ENCODE data around the gene NSG1. TPM values are rescaled to one million over a fixed set of nuclear protein-coding genes. Genes with fewer than 3 reads are reported as not detected.

Gene NSG1
- total RNA-seq, 1 donor from 2014 or later = not detected

DNA sequence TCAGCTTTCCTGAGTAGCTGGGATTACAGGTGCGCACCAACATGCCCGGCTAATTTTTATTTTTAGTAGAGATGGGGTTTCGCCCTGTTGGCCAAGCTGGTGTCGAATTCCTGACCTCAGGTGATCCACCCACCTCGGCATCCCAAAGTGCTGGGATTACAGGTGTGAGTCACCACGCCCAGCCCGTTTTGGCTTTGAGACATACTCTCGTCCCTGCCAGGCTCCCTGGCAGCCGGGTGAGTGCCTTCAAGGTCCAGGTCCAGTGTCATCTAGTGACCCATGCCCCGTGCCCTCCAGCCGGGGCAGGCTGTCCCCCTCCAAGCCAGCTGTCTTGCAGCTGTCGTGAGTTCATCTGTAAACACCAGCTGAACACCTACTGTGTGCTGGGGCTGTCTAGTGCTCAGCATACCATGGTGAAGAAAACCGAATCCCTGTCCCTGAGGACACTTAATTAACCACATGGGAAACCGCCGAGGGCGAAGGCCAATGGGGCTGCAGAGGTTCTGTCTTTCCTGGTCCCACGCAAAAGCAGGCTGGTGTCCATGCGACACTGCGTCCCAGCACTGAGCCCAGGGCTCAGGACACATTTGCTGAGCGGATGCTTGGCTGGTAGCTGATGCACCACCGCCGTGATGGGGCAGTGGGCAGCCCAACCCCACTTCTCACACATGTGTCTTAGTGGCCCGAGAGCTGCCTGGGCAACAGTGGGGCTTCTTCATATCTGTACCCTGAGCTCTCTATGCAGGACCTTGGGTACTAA lies 21.9 kb downstream of the NSG1 start:
- H3K27ac Mint-ChIP-seq (ENCODE audit: unreplicated experiment) = no peak overlapping the region
- TF ChIP-seq, protein P1, sequence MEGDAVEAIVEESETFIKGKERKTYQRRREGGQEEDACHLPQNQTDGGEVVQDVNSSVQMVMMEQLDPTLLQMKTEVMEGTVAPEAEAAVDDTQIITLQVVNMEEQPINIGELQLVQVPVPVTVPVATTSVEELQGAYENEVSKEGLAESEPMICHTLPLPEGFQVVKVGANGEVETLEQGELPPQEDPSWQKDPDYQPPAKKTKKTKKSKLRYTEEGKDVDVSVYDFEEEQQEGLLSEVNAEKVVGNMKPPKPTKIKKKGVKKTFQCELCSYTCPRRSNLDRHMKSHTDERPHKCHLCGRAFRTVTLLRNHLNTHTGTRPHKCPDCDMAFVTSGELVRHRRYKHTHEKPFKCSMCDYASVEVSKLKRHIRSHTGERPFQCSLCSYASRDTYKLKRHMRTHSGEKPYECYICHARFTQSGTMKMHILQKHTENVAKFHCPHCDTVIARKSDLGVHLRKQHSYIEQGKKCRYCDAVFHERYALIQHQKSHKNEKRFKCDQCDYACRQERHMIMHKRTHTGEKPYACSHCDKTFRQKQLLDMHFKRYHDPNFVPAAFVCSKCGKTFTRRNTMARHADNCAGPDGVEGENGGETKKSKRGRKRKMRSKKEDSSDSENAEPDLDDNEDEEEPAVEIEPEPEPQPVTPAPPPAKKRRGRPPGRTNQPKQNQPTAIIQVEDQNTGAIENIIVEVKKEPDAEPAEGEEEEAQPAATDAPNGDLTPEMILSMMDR (IDR thresholded peaks at IDR 0.05) = no peak
- H3K4me3 Mint-ChIP-seq (ENCODE audit: unreplicated experiment) = no peak overlapping the region
- DNase-seq (ENCODE audit: extremely low spot score, unreplicated experiment) = no peak
- H3K27me3 Mint-ChIP-seq (ENCODE audit: unreplicated experiment) = peaks cover 9% of the 10 kb centered on the region
- no peaks in the 10 kb centered on the region for H3K9me3 Mint-ChIP-seq (ENCODE audit: unreplicated experiment)
- H3K4me1 Mint-ChIP-seq (ENCODE audit: unreplicated experiment) = no peaks in the 10 kb centered on the region
- H3K36me3 Mint-ChIP-seq (ENCODE audit: unreplicated experiment) = no peaks in the 10 kb centered on the region

DNA sequence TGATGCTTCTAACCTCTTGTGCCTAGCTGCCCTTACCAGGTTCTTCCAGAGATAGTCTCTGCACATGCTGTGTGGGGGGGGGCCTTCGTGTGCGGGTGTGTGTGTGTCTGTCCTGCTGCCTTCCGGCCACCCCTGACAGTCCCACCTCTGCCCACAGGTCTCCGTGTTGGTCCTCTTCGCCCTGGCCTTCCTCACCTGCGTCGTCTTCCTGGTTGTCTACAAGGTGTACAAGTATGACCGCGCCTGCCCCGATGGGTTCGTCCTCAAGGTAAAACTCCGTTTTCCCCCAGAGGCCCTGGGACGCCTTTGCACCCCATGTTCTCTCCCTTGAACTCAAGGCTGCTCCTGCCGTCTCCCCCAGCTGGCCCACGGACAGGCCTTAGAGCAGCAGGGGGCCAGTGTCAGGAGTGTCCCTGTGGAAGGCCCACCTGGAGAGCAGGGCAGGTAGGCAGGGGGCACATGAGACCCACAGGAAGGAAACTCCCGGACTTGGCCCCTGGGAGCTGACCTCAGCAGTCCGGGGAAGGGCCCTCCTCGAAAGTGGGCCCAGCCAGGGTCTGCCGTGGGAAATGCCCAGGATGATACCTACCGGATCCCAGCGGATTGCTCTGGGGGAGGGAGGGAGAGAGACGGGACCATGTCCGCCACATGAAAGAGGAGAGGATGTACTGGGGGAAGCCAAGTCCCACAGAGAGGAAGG lies 22.7 kb downstream of the NSG1 start:
- H3K4me1 Mint-ChIP-seq (ENCODE audit: unreplicated experiment) = no peaks in the 10 kb centered on the region
- H3K4me3 Mint-ChIP-seq (ENCODE audit: unreplicated experiment) = no peak overlapping the region
- H3K27me3 Mint-ChIP-seq (ENCODE audit: unreplicated experiment) = peaks cover 6% of the 10 kb centered on the region
- TF ChIP-seq, protein P1 (IDR thresholded peaks at IDR 0.05) = no peak
- H3K36me3 Mint-ChIP-seq (ENCODE audit: unreplicated experiment) = no peaks in the 10 kb centered on the region
- no peak overlapping the region for H3K27ac Mint-ChIP-seq (ENCODE audit: unreplicated experiment)
- H3K9me3 Mint-ChIP-seq (ENCODE audit: unreplicated experiment) = no peaks in the 10 kb centered on the region
- DNase-seq (ENCODE audit: extremely low spot score, unreplicated experiment) = no peak

DNA sequence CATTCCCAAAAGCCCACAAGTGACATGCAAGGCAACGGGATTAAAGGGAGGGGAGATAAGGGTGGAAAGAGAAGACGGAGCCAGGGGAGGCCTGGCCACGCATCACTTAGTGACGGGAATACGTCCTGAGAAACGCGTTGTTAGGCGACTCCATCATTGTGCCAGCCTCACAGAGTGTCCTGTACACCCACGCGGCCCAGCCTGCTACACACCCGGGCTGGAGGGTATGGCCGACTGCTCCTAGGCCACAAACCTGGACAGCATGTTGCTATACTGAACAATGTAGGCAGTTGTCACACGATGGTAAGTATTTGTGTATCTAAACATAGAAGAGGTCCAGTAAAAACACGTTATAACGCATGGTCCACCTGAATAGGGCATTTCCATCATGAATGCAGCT lies 23.4 kb downstream of the NSG1 start:
- Mint-ChIP-seq H3K27me3 (ENCODE audit: unreplicated experiment) (peaks cover under 1% of the 10 kb centered on the region), H3K36me3 (ENCODE audit: unreplicated experiment) (no peaks in the 10 kb centered on the region), H3K4me1 (ENCODE audit: unreplicated experiment) (no peaks in the 10 kb centered on the region), H3K27ac (ENCODE audit: unreplicated experiment) (no peak overlapping the region), H3K9me3 (ENCODE audit: unreplicated experiment) (no peaks in the 10 kb centered on the region), H3K4me3 (ENCODE audit: unreplicated experiment) (no peak overlapping the region)
- TF ChIP-seq, protein P1 (IDR thresholded peaks at IDR 0.05) = no peak
- no peak for DNase-seq (ENCODE audit: extremely low spot score, unreplicated experiment)

DNA sequence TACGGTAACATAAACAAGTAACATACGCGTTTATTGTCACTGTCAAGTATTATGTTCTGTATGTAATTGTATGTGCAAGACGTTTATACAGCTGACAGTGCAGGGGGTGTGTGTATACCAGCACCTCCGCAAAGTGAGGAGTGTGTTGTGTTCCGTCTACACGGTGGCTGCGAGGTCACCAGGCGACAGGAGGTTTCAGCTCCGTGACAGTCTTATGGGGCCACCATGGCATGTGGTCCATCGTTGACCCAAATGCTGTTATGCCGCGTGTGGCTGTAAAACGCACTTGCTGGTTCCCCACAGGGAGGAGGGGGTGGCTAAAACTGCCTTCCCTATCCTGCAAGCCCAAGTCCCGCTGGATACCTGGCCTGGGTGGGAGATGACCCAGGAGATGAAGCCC lies 25.0 kb downstream of the NSG1 start:
- peaks cover 1% of the 10 kb centered on the region for H3K36me3 Mint-ChIP-seq (ENCODE audit: unreplicated experiment)
- no peak overlapping the region for H3K27ac Mint-ChIP-seq (ENCODE audit: unreplicated experiment)
- no peaks in the 10 kb centered on the region for H3K4me1 Mint-ChIP-seq (ENCODE audit: unreplicated experiment)
- no peak for DNase-seq (ENCODE audit: extremely low spot score, unreplicated experiment)
- H3K9me3 Mint-ChIP-seq (ENCODE audit: unreplicated experiment) = no peaks in the 10 kb centered on the region
- no peak overlapping the region for H3K4me3 Mint-ChIP-seq (ENCODE audit: unreplicated experiment)
- H3K27me3 Mint-ChIP-seq (ENCODE audit: unreplicated experiment) = no peaks in the 10 kb centered on the region
- TF ChIP-seq, protein P1 (IDR thresholded peaks at IDR 0.05) = no peak

DNA sequence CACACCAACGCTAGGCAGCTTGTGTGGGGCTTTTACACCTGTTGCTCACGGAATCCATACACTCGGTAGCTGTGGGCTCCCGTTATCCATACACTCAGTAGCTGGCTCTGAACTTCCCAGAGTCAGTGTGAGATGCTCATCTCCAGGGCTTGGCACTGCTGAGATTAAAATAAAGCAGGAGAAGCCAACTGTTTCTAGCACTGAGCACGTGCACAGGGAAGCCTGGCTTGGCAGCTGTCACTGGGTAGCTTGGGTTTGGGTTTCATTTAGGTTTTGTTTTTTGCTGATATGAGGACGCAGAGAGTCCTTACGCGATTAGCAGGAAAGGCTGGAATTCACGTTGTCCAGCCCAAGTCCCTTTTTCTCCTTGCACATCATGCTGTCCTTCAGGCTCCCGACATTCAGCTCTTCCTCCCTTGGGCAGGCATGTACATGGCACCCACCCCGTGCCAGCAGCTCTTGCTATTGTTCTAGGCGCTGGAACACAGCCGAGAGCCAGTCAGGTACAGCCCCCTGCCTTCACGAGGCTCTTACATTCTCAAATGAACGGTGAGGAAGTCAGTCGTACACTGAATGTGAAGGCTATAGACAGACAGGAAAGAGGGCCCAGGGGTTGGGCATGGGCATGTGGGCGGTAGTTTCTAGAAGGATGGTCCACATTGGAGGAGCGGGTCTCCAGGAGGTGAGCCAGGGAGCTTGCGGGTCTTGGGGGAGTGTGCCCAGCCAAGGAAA lies 25.9 kb downstream of the NSG1 start:
- Mint-ChIP-seq H3K4me1 (ENCODE audit: unreplicated experiment) (no peaks in the 10 kb centered on the region), H3K4me3 (ENCODE audit: unreplicated experiment) (no peak overlapping the region), H3K9me3 (ENCODE audit: unreplicated experiment) (no peaks in the 10 kb centered on the region), H3K27ac (ENCODE audit: unreplicated experiment) (no peak overlapping the region), H3K27me3 (ENCODE audit: unreplicated experiment) (no peaks in the 10 kb centered on the region), H3K36me3 (ENCODE audit: unreplicated experiment) (peaks cover 1% of the 10 kb centered on the region)
- TF ChIP-seq, protein P1 (IDR thresholded peaks at IDR 0.05) = no peak
- no peak for DNase-seq (ENCODE audit: extremely low spot score, unreplicated experiment)

Data from osteocyte (in vitro differentiated cells).